GM19438 (cell line): ENCODE measurements around the gene BMP2.

Experiments used
- ATAC-seq: cut with Tn5 transposase; IDR thresholded peaks from one replicate; pipeline ENCODE4 v1.9.1; 2021; ENCODE audit warnings: low read depth; ENCODE audit not compliant: unreplicated experiment

The BMP2 gene

DNA sequence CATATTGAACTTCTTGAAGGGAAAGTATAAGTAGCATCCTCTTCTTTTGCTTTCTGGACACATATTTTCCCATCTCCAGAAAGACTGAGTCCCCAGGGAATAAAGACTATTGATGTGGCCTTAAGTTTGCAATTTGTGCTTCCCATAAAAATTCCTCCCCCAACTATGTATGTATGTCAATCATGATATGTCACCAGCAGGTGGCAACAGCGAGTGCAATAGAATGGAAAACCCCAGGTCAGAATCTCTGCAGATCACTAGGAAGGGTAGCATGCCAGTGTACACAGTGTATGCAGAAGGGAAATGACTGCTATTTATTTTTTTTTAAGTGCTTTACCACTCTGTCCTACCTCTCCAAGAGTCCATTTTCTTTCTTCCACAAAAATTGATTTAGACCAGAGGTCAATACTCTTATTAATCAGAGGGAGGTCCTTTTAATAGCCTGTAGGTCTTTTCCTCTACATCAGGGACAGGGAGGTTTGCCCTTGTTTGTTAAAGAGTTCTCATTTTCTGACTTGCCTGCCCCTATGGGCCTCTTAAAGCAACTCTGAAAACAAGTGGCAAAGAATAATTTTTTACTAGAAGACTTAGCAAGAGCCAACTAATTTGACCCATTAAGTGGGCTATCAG, 61.4 kb downstream of the BMP2 start:
- ATAC-seq: peak; percentile 95

- ATAC-seq: no peak
Measured at GRCh38 chr20:6829510-6830116, 62.1 kb downstream of the BMP2 start.
